HK-2 (cell line): ENCODE results near the gene RXYLT1.
"Not testable (repeated sequence)": the region's sequence is repeated elsewhere in the genome, so short reads cannot be mapped to it uniquely, and the experiment has no call there.

Experiments used
- DNase-seq: peaks from one replicate; pipeline ENCODE4 v3.0.0-alpha.2; 2018; ENCODE audit not compliant: unreplicated experiment

The RXYLT1 gene

GRCh38 chr12:63779498-63780481, at the start of gene RXYLT1:
RXYLT1 (plus strand) TSS chr12:63779909; CDS start chr12:63779961, 52 bp downstream.
- DNase-seq: peak; percentile 91

GRCh38 chr12:63732779-63733178, 46.9 kb upstream of the RXYLT1 start:
- not testable (repeated sequence) for DNase-seq

- not testable (repeated sequence) for DNase-seq
Measured at GRCh38 chr12:63733585-63733984, 46.1 kb upstream of the RXYLT1 start.

- DNase-seq: not testable (repeated sequence)
Measured at GRCh38 chr12:63740551-63740950, 39.2 kb upstream of the RXYLT1 start.

GRCh38 chr12:63741431-63741830, 38.3 kb upstream of the RXYLT1 start:
- not testable (repeated sequence) for DNase-seq

- DNase-seq: not testable (repeated sequence)
Measured at GRCh38 chr12:63744110-63744509, 35.6 kb upstream of the RXYLT1 start.

GRCh38 chr12:63746470-63746869, 33.2 kb upstream of the RXYLT1 start:
- not testable (repeated sequence) for DNase-seq

GRCh38 chr12:63747136-63747535, 32.6 kb upstream of the RXYLT1 start:
- not testable (repeated sequence) for DNase-seq

GRCh38 chr12:63747553-63747952, 32.2 kb upstream of the RXYLT1 start:
- DNase-seq: no peak

- DNase-seq: no peak
Measured at GRCh38 chr12:63752283-63752682, 27.4 kb upstream of the RXYLT1 start.

GRCh38 chr12:63752841-63753240, 26.9 kb upstream of the RXYLT1 start:
- DNase-seq: no peak

- no peak for DNase-seq
Measured at GRCh38 chr12:63753743-63754142, 26.0 kb upstream of the RXYLT1 start.

GRCh38 chr12:63764481-63764880, 15.2 kb upstream of the RXYLT1 start:
- no peak for DNase-seq

- no peak for DNase-seq
Measured at GRCh38 chr12:63766498-63766897, 13.2 kb upstream of the RXYLT1 start.

GRCh38 chr12:63770375-63770774, 9.3 kb upstream of the RXYLT1 start:
- no peak for DNase-seq

GRCh38 chr12:63777340-63777739, 2.4 kb upstream of the RXYLT1 start:
- DNase-seq: no peak

- DNase-seq: no peak
Measured at GRCh38 chr12:63782466-63782865, 2.8 kb downstream of the RXYLT1 start.

- DNase-seq: no peak
Measured at GRCh38 chr12:63787306-63787705, 7.6 kb downstream of the RXYLT1 start.

GRCh38 chr12:63790608-63790945, 10.9 kb downstream of the RXYLT1 start:
- DNase-seq: no peak

- DNase-seq: no peak
Measured at GRCh38 chr12:63792338-63792737, 12.6 kb downstream of the RXYLT1 start.

- DNase-seq: no peak
Measured at GRCh38 chr12:63795032-63795687, 15.5 kb downstream of the RXYLT1 start.

GRCh38 chr12:63795944-63796343, 16.2 kb downstream of the RXYLT1 start:
- DNase-seq: no peak
